Mucosa of rectum (tissue), 2 donors: ENCODE data around the gene PERCC1.

ENCODE experiments used
- H3K27ac ChIP-seq, 2 donors: one replicate each; pipeline ENCODE4 v1.7.0; 2013; ENCODE audit warnings: inconsistent platforms in 2 of 2, low read depth in 2 of 2, low read length in 2 of 2
- H3K27me3 ChIP-seq, 2 donors: one replicate each; pipeline ENCODE4 v1.7.0; 2013; ENCODE audit warnings: low read length in 2 of 2; ENCODE audit not compliant: control insufficient read depth in 2 of 2, insufficient read depth in 2 of 2
- H3K36me3 ChIP-seq, 2 donors: one replicate each; pipeline ENCODE4 v1.7.0; 2013; ENCODE audit warnings: low read length in 2 of 2; ENCODE audit not compliant: control insufficient read depth in 2 of 2, insufficient read depth in 2 of 2
- H3K4me1 ChIP-seq, 2 donors: one replicate each; pipeline ENCODE4 v1.7.0; 2013; ENCODE audit warnings: low read length in 2 of 2, mild to moderate bottlenecking in 1 of 2; ENCODE audit not compliant: control insufficient read depth in 2 of 2, insufficient read depth in 2 of 2
- H3K4me3 ChIP-seq, 2 donors: one replicate each; pipeline ENCODE4 v1.7.0; 2013; ENCODE audit warnings: low read length in 2 of 2
- H3K9ac ChIP-seq, 2 donors: one replicate each; pipeline ENCODE4 v1.7.0; 2013; ENCODE audit warnings: low read length in 2 of 2, low read depth in 1 of 2, mild to moderate bottlenecking in 1 of 2
- H3K9me3 ChIP-seq, 2 donors: one replicate each; pipeline ENCODE4 v1.7.0; 2013; ENCODE audit warnings: low read length in 2 of 2; ENCODE audit not compliant: control insufficient read depth in 2 of 2
- donor health status: healthy.
- donor health status: Normal muscosa, but diverticular disease.

The PERCC1 gene

DNA sequence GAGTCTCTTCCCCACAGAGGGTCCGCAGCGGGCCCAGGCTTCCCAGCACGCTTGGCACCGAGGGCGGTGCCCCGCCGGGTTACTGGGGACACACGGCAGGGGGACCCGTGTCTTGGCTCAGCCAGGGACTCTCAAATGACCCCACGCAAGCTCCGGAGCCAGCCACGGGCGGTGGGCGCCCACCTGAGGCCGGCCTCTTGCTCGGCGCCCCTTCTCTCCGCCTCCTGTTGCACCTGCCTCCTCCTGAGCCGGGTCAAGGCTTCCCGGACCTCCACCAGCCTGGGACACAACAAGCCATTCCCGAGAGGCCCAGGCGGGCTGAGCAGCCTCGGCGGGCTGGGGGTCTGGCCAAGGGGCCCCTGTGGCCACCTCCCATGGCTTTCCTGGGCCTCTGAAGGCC, 11.8 kb downstream of the PERCC1 start:
- Histone ChIP-seq H3K36me3 (peaks cover under 1 to 4% of the 10 kb centered on the region in 2 donors), H3K27me3 (no peaks in the 10 kb centered on the region), H3K9ac (no peak overlapping the region), H3K9me3 (no peaks in the 10 kb centered on the region), H3K27ac (no peak overlapping the region), H3K4me3 (no peak overlapping the region), H3K4me1 (no peaks in the 10 kb centered on the region)

DNA sequence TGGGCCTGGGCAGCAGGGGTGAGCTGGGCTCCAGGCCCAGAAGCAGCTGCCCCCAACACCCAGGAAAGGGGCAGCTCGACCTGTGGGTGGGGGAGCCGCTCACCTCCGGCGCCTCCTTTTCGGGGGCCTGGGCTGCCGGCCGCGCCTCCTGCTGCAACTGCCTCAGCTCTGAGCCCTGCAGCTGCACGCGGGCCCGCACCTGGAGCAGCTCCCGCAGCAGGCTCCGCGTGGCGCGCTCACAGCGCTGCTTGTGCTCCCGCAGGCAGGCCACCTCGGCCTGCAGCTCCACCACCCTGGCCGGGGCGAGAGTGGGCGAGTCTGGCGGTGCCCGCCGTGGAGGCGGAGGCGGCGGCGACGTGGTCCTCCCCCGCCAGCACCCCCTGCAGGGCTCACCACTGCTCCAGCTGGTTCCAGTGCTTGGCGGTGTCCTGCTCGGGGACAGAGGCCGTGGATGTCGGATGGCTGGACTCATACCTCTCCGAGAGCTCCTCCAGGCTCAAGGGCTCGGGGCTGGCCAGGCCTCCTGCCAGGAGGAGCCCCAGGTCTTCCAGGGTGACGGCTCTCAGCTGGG, 12.6 kb downstream of the PERCC1 start:
- no peaks in the 10 kb centered on the region for H3K27me3 ChIP-seq
- H3K9ac ChIP-seq: no peak overlapping the region
- H3K36me3 ChIP-seq: peaks cover 9 to 10% of the 10 kb centered on the region in 2 donors
- no peak overlapping the region for H3K27ac ChIP-seq
- no peak overlapping the region for H3K4me3 ChIP-seq
- H3K4me1 ChIP-seq: no peaks in the 10 kb centered on the region
- H3K9me3 ChIP-seq: no peaks in the 10 kb centered on the region

DNA sequence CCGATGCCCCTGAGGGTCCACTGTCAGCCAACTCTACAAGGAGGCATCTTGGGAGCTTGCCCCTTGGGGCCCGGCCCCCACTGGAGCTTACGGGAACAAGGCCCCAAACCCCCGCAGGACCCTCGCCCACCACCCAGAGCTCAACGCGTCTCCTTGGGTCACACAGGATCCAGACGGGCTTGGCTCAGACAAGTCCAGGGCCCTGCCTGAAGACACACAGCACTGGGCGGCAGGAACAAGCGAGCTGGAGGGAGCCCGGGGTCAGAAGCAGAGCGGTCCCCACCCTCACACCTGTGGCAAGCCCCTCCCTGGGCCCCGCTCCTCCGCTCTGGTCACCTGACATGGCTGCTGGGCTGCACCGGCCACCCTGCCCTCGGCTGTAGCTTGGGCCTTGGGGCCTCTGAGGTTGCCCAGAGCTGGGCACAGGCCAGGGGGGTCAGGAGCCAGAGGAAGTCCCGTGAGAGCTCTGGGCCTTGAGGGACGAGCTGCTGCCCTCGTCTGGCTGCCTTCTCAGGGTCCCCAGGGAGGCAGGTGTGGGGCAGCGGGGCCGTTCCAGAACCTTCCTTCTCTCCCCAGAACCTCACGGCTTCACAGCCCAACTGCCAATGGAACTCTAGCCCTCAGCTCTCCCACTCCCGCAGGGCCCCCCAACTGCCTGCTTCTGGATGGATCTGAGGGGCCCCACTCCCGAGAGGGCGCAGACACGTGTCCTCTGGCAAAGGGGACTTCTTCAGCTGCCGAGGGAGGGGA, 13.3 kb downstream of the PERCC1 start, which contains the start of gene CCDC154:
TSS of gene CCDC154 (minus strand) at position 577 of the 750 bp plus-strand sequence. CDS start at position 343, 234 bp downstream.
- H3K4me1 ChIP-seq: no peaks in the 10 kb centered on the region
- H3K27ac ChIP-seq: no peak within 1 kb of the TSS
- H3K36me3 ChIP-seq: peaks cover 9 to 10% of the 10 kb centered on the region in 2 donors
- H3K27me3 ChIP-seq: no peaks in the 10 kb centered on the region
- H3K9me3 ChIP-seq: no peaks in the 10 kb centered on the region
- H3K4me3 ChIP-seq: no peak within 1 kb of the TSS
- no peak within 1 kb of the TSS for H3K9ac ChIP-seq

DNA sequence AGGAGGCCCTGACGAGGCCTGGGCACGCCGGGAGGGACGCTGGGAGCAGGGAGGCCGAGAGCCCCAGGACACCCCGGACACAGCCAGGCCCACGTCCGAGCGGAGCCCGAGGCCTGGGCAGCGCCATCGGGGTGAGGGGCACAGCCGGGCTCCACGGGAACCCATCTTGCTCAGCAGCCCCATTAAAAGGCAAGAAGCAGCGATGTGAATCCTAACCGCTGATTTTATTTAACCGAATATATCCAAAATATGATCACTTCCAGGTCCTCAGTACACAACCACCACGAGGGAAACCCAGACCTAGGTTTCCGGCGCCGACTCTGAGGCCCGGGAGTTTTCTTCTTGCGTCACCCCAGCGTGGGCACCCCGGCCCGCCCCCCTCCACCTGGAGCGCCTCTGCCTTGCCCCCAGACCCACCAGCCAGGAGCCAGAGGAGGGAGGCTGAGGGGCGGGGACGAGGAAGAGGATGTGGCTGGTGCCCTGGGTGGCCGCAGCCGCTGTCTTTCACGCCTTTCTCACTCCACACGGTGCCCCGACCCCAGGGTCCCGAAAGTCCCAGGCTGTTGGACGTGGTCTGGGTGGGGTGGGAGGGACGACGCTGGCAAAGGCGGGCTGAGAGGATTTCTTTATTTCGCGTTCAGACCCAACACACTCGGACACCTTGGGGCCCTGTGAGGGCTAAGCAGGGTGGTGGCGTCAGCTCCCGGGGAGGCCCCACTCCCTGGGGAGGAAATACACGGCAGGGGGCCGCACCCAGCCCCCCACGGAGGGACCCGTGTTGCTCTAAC, 14.0 kb downstream of the PERCC1 start:
- peaks cover 10 to 14% of the 10 kb centered on the region in 2 donors for H3K36me3 ChIP-seq

DNA sequence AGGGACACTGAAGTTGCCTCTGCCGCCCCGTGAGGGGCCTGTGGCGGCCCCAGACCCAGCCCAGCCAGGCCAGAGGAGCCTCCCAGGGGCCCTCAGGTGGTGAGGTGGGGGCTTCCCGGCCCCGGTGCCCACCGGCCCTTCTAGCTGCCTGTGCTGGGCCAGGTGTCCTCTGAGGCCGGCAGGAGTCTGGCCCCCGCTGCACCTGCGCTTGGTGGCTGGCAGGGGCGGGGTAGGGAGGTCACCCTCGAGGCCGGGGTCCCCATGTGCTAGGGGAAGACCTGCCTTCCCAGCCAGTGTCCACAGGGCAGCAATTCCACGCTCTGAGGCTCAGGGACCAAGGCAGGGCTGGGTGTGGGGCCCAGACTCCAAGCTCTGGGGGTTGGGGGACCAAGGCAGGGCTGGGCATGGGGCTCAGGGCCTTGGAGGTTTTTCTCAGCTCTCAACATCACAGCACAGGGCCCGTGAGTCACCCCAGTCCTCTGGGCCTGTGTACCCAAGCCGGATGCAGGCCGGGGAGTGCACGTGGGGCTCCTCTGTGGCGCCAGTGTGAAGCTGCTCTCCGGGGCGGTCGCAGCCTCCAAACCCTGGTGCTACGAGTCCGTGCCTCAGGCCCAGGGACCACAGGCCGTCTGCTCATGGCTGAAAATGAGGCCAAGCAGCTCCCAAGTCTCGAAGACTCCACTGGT, 14.8 kb downstream of the PERCC1 start:
- H3K36me3 ChIP-seq: peaks cover 12 to 14% of the 10 kb centered on the region in 2 donors
- no peaks in the 10 kb centered on the region for H3K9me3 ChIP-seq
- H3K4me3 ChIP-seq: no peak overlapping the region
- H3K27me3 ChIP-seq: no peaks in the 10 kb centered on the region
- H3K4me1 ChIP-seq: no peaks in the 10 kb centered on the region
- no peak overlapping the region for H3K9ac ChIP-seq
- no peak overlapping the region for H3K27ac ChIP-seq

More for the DNA sequence above, 14.0 kb downstream of the PERCC1 start:
- no peaks in the 10 kb centered on the region for H3K9me3 ChIP-seq
- no peak overlapping the region for H3K27ac ChIP-seq
- no peaks in the 10 kb centered on the region for H3K27me3 ChIP-seq
- no peaks in the 10 kb centered on the region for H3K4me1 ChIP-seq
- no peak overlapping the region for H3K4me3 ChIP-seq
- H3K9ac ChIP-seq: no peak overlapping the region

DNA sequence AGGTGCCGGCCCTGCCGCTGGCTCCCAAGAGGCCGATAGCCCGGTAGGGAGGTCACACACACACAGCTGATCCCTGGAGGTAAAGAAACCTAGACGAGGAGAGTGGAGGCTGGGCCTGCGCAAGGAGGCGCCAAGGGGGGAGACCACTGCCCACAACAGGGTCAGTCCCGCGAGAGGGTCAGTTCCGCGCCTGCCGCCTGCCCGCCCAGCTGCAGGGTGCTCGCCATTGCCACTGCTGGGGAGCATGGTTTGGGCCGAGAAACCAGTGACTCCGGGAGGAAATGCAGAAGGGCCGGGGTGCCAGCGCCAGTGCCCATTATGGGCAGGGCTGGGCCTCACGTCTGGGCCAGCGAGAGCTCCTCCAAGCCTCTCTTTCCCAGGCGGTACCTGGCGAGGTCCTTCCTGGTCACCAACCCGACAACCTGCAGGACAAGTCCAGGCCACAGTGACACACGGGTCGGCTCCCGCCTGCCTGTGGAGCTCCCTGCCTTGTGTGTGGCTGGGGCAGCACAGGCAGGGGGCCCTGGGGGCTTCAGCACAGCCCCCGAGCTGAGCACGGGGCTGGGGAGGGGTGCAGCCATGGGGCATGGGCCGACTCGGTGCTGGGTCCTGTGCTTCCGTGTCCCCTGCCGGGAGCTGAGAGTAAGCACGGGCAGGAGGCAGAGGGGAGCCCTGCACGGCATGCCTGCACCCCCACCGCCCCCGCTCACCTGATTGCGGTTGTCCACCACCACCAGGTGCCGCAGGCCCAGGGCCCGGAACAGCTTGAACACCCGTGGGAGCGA, 15.6 kb downstream of the PERCC1 start:
- Histone ChIP-seq H3K9ac (no peak overlapping the region), H3K27me3 (no peaks in the 10 kb centered on the region), H3K36me3 (peaks cover 14 to 19% of the 10 kb centered on the region in 2 donors), H3K27ac (no peak overlapping the region), H3K4me1 (no peaks in the 10 kb centered on the region), H3K9me3 (no peaks in the 10 kb centered on the region), H3K4me3 (no peak overlapping the region)

DNA sequence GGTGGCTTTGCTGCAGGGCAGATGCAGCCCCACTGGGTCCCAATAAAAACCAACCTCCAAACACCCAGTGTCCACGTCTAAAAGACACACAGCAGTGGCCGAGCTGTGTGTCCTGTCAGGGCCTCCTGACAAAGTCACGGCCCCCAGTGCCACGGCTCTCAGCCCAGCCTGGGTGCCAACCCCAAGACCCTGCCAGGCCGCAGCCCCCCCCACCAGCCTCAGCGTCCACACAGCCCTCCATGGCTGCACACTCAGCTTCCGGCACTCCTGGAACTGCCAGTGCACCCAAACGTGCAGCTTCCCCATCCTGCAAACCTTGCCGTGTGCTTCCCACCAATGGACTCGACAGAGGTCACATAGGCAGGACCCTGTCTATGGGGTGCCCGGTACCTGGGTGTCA, 17.1 kb downstream of the PERCC1 start:
- no peaks in the 10 kb centered on the region for H3K9me3 ChIP-seq
- H3K9ac ChIP-seq: no peak overlapping the region
- no peak overlapping the region for H3K4me3 ChIP-seq
- no peak overlapping the region for H3K27ac ChIP-seq
- H3K36me3 ChIP-seq: peaks cover 14 to 22% of the 10 kb centered on the region in 2 donors
- H3K4me1 ChIP-seq: no peaks in the 10 kb centered on the region
- no peaks in the 10 kb centered on the region for H3K27me3 ChIP-seq

DNA sequence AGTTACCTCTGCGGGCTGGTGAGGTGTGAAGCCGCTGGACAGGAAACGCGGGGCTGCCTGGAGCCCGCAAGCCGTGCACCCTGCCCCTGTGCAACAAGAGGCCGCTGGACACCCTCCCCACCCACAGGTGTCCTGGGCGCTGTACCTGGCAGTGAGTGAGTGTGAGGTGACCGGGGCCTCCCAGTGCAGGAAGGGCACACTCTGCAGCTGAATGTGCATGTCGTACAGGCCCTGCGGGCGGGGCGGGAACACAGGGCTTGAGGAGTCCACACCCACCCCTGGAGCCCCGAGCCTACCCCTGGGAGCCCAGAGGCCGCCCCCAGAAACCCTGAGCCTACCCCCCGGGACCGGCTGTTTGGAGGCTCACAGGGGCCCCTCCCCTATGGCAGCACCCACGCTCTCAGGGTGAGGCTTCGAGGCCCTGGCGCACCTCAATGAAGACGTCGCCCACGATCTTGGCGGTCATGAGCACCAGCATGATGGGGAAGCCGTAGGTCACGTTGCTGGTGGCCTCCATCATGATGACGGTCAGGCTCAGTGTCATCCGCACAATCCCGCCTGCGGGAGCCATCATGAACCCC, 17.7 kb downstream of the PERCC1 start:
- Histone ChIP-seq H3K36me3 (peaks cover 14 to 27% of the 10 kb centered on the region in 2 donors), H3K4me1 (no peaks in the 10 kb centered on the region), H3K27ac (no peak overlapping the region), H3K4me3 (no peak overlapping the region), H3K27me3 (no peaks in the 10 kb centered on the region), H3K9ac (no peak overlapping the region), H3K9me3 (no peaks in the 10 kb centered on the region)

DNA sequence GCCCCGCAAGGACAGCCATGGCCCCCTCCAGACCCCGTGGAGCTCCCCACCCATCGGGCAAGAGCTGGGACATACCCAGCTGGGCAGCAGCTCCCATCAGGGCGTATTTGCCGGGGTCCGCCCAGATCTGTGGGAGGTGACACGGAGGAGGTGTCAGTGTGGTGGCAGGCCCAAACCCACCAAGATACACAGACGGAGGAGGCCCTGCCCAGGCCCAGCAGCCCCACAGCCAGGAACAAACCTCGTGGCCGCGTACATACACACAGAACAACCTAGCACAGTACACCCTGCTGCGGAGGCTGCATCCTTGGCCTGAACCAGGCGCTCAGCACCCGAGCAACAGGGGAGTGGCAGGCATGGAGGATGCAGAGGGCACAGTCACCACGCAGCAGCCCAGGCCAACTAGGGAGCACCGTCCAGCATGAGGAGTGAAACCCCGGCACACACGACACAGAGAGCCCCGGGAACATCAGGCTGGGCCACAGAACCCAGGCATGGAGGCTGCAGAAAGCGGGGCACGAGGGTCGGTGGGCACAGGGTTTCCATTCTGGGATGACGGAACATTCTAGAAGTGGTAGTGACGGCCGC, 18.4 kb downstream of the PERCC1 start:
- Histone ChIP-seq H3K27ac (no peak overlapping the region), H3K9ac (no peak overlapping the region), H3K4me1 (no peaks in the 10 kb centered on the region), H3K27me3 (no peaks in the 10 kb centered on the region), H3K4me3 (no peak overlapping the region), H3K9me3 (no peaks in the 10 kb centered on the region), H3K36me3 (peaks cover 14 to 33% of the 10 kb centered on the region in 2 donors)
